Measurements from ENCODE around the gene SUCLG2. TPM values are rescaled to one million over a fixed set of nuclear protein-coding genes. Genes with fewer than 3 reads are reported as not detected.

Gene SUCLG2
- total RNA-seq, 1 donor from 2014 or later, result 122 TPM

DNA sequence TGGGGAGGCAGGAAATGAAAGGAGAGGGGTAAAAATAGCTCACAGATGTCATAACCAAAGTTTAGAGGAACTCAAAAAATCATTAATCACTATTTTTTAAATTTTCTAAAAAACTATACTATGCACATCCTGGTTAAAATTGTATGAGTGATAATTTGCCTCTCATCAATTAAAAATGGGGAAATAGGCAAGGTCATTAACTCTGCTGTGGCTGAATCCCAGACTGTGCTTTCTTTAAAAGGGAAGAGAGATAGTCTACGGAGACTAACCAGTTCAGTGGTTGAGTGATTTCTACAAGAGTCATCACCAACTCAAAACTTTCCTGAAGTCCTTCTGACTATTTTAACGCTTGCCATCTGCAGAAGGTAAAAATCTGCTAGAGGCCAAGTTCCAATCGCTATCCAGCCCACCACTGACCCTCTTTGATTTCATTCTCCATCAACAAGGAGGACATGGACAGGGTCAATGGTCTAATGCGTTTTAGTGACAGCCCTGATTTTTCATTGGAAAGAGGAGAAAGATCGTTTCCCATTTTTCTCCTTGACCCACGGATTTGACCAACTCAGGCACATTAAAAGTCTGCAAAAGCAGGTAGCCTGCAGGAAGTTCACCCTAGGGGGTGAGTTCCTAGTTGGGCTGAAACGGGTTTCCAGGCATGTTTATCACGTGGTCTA lies 850 bp downstream of the SUCLG2 start:
- intact Hi-C loops (cut with micrococcal nuclease), result no loop called here
- ATAC-seq (peak; percentile 24), DNase-seq (no peak)

DNA sequence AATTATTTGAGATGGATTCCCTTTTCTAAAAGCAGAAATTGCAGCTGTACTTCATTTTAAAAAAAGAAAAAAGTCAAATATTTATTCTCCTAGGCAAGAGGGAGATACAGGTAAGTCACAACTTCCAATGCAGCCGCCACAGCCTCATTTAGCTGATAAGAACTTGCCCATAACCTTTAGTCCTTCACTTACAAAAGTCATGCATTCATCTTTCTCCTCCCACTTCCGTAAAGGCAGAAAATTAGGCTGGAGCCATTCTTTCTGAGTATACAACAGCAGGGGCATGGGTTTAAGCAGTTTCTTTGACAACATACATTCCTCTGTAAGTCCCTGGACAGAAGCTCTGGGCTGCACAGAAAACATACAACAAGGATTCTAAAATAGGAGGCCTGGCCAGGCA lies 4.3 kb downstream of the SUCLG2 start:
- DNase-seq (no peak), ATAC-seq (no peak)
- intact Hi-C loops (cut with micrococcal nuclease), result no loop called here

DNA sequence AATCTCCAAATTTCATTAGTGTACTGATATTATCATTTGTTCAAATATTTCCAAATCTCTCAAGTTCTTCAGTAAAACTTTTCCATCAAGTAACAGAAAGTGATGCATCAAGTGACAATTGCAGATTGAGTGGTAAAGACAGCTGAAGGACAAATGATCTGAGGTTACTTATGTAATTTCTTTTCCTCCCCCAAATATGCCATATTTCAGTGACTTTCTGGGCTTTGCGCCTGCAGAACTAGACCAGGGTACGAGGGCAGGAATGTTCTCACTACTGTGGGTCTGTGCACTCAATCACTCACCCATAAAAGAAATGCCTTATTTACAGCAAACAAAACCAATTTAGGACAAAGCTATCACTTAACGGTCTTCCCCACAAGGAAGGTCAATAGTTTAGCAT lies 4.7 kb downstream of the SUCLG2 start:
- no peak for DNase-seq
- ATAC-seq, result no peak
- intact Hi-C loops (cut with micrococcal nuclease), result no loop called here

DNA sequence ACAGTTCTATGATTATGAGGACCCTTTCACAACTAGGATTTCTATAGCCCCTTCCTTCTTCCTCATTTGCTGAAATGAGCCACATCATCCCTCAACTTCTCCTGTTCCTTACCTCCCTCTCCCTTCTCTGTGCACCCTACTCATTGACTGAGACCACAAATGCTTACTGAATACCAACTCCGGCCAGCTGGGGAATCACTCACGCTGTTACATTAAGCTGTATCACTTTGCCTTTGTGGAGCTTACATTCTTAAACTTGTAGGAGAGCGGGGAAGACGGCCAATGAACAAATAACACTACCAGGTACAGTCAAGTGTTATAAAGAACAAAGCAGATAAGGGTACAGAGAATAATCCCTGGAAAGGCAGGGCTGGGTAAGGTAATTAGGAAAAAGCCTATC lies 5.7 kb downstream of the SUCLG2 start:
- peak; percentile 57 for ATAC-seq
- no peak for DNase-seq
- intact Hi-C loops (cut with micrococcal nuclease), result no loop called here

DNA sequence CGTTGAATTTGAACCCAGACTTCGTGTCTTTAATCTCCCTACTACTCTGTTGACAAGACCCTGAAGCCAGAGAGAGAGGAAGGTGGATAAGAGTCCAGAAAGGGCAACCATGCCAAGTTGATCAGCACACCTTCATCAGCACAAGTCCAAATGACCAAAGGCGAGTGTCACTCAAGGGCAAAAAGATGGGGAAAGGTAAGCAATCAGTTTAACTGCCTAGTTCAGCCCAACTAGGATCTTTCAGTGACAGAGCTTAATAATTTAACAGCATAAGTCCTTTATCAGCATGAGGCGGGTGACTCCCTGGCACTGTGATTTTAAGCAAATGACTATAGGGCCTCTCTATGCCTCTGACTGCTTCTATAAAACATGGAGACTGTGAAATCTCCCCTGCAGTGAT lies 6.2 kb downstream of the SUCLG2 start:
- ATAC-seq, result peak; percentile 19
- intact Hi-C loops (cut with micrococcal nuclease), result no loop called here
- no peak for DNase-seq

DNA sequence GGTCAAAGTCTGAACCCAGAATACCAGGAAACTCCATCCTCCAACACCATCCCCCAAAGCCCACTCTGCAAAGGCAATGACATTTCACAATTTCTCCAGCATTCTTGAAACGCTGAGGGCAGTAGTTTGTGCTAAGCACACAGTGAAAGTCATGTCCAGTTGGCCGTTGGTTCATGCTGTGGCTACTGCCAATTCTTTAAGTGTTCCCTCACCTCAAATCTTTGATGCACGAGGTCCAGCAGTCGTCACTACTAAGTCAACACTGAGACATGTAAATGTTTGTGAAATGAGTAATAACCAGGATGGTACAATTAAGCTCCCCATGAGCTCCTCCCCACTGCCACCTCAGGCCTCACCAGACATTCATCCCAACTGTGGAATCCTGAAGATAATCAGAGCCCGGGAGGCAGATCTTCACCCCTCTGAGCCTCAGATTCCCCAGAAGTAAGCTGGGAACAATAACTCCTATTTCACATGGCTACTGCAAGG lies 7.0 kb downstream of the SUCLG2 start:
- no peak for DNase-seq
- peak; percentile 89 for ATAC-seq
- intact Hi-C loops (cut with micrococcal nuclease), result no loop called here

DNA sequence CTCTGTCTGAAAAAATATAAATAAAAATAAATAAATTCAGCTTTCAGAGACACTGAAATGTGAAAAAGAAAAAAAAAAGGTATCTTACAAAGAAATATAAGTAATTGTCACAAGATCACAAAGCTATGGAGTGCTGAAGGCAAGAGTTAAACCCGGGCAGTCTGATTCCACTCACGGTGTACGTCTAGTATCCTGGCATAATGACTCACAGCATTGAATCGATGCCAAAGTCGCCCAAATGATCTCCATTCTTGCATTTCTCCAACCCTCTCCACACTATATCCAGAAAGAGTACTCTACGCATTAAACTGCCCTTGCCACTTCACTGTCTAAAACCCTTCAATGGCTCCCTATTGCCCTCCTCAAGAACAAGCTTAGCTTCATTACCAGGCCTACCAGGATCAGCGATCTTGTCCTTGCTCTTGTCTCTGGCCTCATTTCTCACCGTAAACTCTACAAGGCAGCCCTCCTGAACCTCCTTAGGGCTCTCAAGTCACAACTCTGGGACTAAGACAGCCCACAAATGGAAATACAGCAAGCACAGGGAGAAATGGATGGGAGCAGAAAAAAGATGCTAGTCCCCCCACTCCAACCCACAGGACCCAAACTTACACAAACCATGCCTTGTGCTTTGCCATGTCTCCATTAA lies 7.7 kb downstream of the SUCLG2 start:
- ATAC-seq, result no peak
- intact Hi-C loops (cut with micrococcal nuclease), result no loop called here
- DNase-seq, result no peak

DNA sequence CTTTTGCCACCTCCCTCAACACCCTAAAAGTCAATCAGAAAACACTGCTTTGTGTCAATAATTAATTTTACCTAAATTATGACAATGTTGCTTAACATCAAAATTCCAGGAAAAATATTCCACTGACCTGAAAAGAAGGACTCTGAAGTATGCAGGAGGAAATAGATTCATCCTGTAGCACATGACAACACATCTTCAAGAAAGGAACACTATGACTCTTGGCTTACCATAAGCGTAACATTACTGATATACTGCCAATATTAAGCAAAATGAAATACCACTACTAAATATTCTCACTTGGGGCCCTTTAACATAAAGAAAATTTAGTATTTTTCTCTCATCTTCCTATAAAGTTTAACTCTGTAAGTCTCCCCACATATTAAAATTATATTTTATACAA lies 9.6 kb downstream of the SUCLG2 start:
- intact Hi-C loops (cut with micrococcal nuclease), result no loop called here
- ATAC-seq (no peak), DNase-seq (no peak)

- ATAC-seq, result peak; percentile 42
- intact Hi-C loops (cut with micrococcal nuclease), result no loop called here
- DNase-seq, result no peak
Measured at GRCh38 chr3:67642734-67643133, 11.7 kb downstream of the SUCLG2 start.

GRCh38 chr3:67642190-67642589 lies 12.2 kb downstream of the SUCLG2 start:
- DNase-seq (no peak), ATAC-seq (no peak)
- intact Hi-C loops (cut with micrococcal nuclease), result no loop called here

DNA sequence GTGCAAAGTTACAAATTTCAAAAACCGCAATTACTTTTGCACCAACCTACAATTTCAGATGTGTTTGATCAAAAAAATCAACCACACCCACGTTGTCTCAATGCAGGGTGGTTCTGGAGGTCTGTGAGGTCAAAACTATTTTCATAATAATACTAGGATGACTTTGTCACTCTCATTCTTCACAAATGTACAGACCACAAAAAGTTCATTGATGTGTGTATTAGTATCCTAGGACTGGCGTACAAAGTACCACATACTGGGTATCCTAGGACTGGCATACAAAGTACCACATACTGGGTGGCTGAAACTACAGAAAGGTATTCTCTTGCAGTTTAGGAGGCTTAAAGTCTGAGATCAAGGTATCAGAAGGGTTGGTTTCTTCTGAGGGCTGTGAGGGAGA lies 13.0 kb downstream of the SUCLG2 start:
- DNase-seq, result no peak
- ATAC-seq, result no peak
- intact Hi-C loops (cut with micrococcal nuclease), result no loop called here

DNA sequence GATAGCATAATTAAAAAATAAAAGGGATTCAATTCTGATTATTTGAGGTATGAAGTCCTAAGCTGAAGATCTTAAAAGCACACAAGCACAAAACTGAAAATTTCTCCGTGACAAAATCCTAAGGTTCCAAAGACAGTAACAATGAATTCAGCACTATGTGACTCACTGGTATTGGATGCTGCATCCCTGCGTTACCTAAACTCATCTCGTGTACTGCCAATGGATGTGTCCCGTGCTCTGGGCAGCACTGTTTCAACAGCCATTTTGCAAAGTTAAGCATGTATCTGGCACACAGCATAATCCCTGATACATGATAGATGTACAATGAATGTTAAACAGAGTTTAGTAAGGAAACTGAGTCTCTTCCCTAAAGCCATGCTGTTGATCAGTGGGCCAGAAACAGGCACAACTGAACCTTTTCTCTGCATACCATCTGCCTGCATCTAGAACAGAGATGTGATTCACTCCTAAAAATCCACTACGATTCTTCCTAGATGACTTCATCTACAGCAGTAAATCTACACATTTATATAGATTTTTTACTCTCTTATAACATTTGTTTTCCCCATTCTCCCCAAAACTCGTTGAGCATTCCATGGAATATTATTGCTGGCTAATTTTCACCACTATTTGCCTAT lies 14.3 kb downstream of the SUCLG2 start:
- DNase-seq (no peak), ATAC-seq (no peak)
- intact Hi-C loops (cut with micrococcal nuclease), result no loop called here

DNA sequence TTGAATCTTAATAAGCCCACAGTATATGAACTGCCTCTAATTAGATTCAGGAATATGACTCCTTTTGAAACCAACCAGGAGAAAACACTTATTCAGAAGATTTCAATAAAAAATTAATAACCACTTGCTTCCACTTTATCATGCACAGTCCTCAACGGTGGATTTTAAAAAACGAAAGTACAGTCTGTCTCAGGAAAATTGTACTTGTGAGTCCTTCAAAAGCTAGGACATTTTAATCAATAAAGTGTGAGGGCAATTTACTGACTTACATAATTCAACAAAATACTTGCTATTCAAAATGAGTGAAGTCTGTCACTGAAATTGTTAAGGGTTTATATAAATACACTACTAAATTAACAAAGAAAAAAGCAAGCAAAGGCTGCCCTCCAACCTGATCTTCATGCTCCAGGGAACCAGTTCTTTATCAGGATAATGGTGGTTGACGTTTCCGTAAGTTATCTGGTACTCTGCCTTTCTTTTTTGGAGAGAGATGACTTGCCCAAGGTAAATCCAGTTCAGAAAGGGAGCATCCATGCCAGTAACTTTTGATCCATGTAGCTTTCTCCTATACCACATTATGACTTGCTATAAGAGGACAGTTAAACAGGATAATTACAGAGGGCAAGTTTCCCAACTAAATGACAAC lies 17.0 kb downstream of the SUCLG2 start:
- ATAC-seq (no peak), DNase-seq (no peak)
- intact Hi-C loops (cut with micrococcal nuclease), result no loop called here

GRCh38 chr3:67635806-67636205 lies 18.6 kb downstream of the SUCLG2 start:
- DNase-seq, result no peak
- intact Hi-C loops (cut with micrococcal nuclease), result no loop called here
- ATAC-seq, result no peak

DNA sequence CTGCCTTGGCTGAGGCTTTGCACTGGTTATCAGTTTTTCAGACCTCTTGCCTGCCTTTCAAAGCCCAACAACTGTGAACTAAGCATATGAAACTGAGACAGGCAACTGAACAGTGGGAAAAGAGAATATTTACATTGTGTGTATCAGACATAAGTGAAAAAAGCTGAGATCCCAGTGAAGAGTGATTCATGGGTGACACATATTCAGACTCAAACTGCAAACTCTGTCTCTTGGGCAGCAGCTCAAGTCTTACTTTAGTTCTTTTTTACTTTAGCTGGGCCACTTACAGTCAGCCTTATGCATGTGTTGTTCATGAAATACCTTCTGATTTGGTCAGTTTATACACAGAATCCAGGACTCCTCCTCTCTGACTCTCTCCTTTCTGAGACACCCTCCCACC lies 19.2 kb downstream of the SUCLG2 start:
- DNase-seq (no peak), ATAC-seq (no peak)
- intact Hi-C loops (cut with micrococcal nuclease), result no loop called here

- DNase-seq (no peak), ATAC-seq (no peak)
- intact Hi-C loops (cut with micrococcal nuclease), result no loop called here
Measured at GRCh38 chr3:67630666-67631362, 23.6 kb downstream of the SUCLG2 start.

DNA sequence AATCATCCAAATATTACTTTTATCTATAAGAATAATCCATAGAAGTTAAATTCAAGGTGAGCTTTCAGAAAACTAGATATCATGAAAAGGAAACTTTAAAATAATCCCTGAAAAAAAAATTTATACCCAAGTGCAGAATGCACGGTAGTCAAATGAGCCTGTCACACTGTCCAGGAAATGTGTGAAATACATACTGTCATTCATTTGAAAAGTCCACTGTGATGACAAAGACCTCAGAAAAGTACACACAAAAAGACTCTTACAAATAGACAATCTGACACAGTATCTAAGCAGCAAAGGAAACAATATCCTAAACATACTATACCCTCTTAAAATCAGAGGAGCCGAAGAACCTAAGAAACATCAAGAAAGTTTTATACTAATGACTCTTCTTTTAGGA lies 29.7 kb downstream of the SUCLG2 start:
- ATAC-seq, result no peak
- intact Hi-C loops (cut with micrococcal nuclease), result no loop called here
- DNase-seq, result no peak

- intact Hi-C loops (cut with micrococcal nuclease), result no loop called here
- ATAC-seq (no peak), DNase-seq (no peak)
Measured at GRCh38 chr3:67624078-67624477, 30.3 kb downstream of the SUCLG2 start.

DNA sequence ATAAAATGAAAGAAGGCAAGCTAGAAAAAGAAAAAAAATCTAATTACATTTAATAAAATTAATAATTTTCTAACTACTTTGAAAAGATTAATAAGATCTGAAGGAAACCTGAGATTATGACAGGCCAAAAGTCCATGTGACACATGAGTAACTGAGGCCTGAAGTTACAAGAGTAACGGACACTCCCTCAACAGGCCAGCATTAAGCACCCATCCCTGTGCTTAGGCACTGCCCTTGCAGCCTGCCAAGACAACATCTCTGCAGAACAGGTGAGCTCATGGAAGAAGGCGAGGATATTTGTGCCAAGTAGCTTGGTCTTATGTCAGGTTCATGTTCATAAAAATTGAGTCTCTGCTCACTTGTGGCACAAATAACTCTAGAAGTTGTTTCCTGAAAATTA lies 31.8 kb downstream of the SUCLG2 start:
- ATAC-seq, result no peak
- DNase-seq, result no peak
- intact Hi-C loops (cut with micrococcal nuclease), result no loop called here

DNA sequence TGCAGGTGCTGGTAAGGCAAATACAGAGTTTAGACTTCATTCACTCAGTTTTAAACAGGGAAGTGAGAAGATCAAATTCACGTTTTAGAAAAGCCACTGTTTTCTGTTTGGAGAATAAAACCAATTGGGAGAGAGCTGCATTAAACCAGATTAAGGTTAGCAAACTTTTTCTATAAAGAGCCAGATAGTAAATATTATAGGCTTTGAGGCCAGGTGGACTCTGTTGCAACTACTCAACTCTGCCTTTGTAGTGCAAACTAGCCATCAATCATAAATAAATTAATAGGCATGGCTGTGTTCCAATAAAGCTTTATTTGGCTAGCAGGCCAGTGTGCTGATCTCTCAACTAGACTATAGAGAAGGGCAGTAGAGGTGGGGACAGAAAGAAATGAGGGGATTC lies 33.5 kb downstream of the SUCLG2 start:
- no peak for ATAC-seq
- intact Hi-C loops (cut with micrococcal nuclease), result no loop called here

More for the DNA sequence above, 33.5 kb downstream of the SUCLG2 start:
- no peak for DNase-seq

Measured in left ventricle myocardium superior (tissue), 1 donor.